ENCODE results near the gene BRWD1. TPM values are rescaled to one million over a fixed set of nuclear protein-coding genes. Genes with fewer than 3 reads are reported as not detected.

BRWD1 gene
- total RNA-seq, 2 experiments from 2014 or later = 53.2 to 61.7 TPM

DNA sequence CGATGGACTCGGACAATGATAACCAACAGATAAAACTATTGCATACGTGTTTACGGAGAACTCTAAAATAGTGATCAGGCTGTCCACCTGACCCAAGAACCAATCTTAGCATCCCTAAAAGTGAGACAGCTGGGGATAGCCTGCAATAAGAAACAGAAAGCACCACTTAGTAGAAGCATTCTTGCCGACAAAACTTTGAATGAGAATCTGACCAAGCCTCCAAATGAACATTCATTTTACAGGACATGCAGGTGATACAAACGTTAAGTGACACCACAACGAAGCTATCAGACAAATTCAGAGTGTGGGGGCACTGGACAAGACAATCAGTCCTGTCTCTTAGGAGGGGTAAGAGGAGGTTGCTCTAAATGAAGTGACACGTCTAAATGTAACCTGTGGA lies 131.4 kb downstream of the BRWD1 start:
- Histone ChIP-seq H4K20me1 (ENCODE audit: insufficient read depth, low read length) (no peaks in the 10 kb centered on the region), H3K79me2 (ENCODE audit: insufficient read depth, low read depth, low read length) (peaks cover 38% of the 10 kb centered on the region), H3K4me1 (ENCODE audit: insufficient read depth, low read length, poor library complexity, severe bottlenecking) (peaks cover 35% of the 10 kb centered on the region), H3K9me2 (ENCODE audit: insufficient read depth, low read length) (no peaks in the 10 kb centered on the region), H2AFZ (ENCODE audit: low read length) (peak overlapping the region; percentile 59; the same call in 1 of the 2 replicates), H3K9me3 (ENCODE audit: low read length) (no peaks in the 10 kb centered on the region), H3K4me2 (ENCODE audit: low read length) (peak overlapping the region; percentile 93), H3K27ac (ENCODE audit: low read depth, low read length, poor library complexity, severe bottlenecking) (peak overlapping the region; percentile 62), H3K4me3 (ENCODE audit: low read depth, low read length, poor library complexity, severe bottlenecking) (peak overlapping the region; percentile 96), H3K36me3 (ENCODE audit: insufficient read depth, low read length) (peaks cover 42% of the 10 kb centered on the region)
- TF ChIP-seq EZH2phosphoT487 (IDR thresholded peaks at IDR 0.05; ENCODE audit: borderline replicate concordance, low read depth, low read length) (no peak), CTCF (conservative IDR thresholded peaks at IDR 0.05; ENCODE audit: low read length) (no peak)
- BruUV-seq (replicated peaks) = no TSS peak
- CTCF ChIA-PET (ENCODE audit: unreplicated experiment) = interaction anchor here (0.9 kb wide), 1 partner anchor 168 kb away, joined by 4 read pairs; no protein-coding TSS in a partner anchor
- peak; percentile 21 for DNase-seq (ENCODE audit: low spot score)
- intact Hi-C loops (cut with micrococcal nuclease; ENCODE audit: unreplicated experiment) = loop anchor here (2.0 to 10.0 kb wide), 3 partner anchors 167 to 1817 kb away; partner anchors contain the start of genes DYRK1A and HMGN1
- POLR2A ChIA-PET = interaction anchor here (0.6 kb wide), 1 partner anchor 68 kb away, joined by 3 read pairs; no protein-coding TSS in a partner anchor

DNA sequence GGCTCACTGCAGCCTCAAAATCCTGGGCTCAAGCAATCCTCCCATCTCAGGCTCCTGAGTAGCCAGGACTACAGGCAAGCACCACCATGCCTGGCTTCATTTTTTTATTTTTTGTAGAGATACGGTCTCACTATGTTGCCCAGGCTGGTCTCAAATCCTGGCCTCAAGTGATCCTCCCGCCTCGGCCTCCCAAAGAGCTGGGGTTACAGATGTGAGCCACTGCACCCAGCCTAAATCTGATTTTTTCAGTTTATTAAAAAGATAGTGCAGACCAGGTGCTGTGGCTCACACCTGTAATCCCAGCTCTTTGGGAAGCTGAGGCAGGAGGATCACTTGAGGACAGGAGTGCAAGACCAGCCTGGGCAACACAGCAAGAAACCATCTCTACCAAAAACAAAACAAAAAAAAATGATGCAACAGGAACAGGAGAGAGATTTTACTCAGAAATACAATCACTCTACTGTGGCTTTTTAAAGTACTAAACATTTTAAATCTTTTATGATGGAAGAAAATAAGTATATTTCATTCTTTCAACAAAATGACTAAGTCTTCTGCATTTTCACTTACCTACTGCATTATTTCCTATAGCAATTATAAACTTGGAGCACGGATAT lies 132.1 kb downstream of the BRWD1 start:
- Histone ChIP-seq H3K4me1 (ENCODE audit: insufficient read depth, low read length, poor library complexity, severe bottlenecking) (peaks cover 35% of the 10 kb centered on the region), H3K9me3 (ENCODE audit: low read length) (no peaks in the 10 kb centered on the region), H3K79me2 (ENCODE audit: insufficient read depth, low read depth, low read length) (peaks cover 38% of the 10 kb centered on the region), H2AFZ (ENCODE audit: low read length) (no peak overlapping the region), H3K4me3 (ENCODE audit: low read depth, low read length, poor library complexity, severe bottlenecking) (peak overlapping the region; percentile 96), H3K4me2 (ENCODE audit: low read length) (peak overlapping the region; percentile 93), H3K27ac (ENCODE audit: low read depth, low read length, poor library complexity, severe bottlenecking) (no peak overlapping the region), H3K9me2 (ENCODE audit: insufficient read depth, low read length) (no peaks in the 10 kb centered on the region), H3K36me3 (ENCODE audit: insufficient read depth, low read length) (peaks cover 49% of the 10 kb centered on the region), H4K20me1 (ENCODE audit: insufficient read depth, low read length) (no peaks in the 10 kb centered on the region)
- ChIA-PET CTCF (ENCODE audit: unreplicated experiment) (interaction anchor here (0.9 kb wide), 1 partner anchor 169 kb away, joined by 4 read pairs; no protein-coding TSS in a partner anchor), POLR2A (interaction anchor here (0.6 kb wide), 2 partner anchors 69 to 268 kb away, joined by 3 read pairs; no protein-coding TSS in a partner anchor)
- intact Hi-C loops (cut with micrococcal nuclease; ENCODE audit: unreplicated experiment) = loop anchor here (2.0 to 10.0 kb wide), 2 partner anchors 263 to 1817 kb away; partner anchors contain the start of genes DYRK1A and LCA5L
- no peak for DNase-seq (ENCODE audit: low spot score)
- TF ChIP-seq CTCF (conservative IDR thresholded peaks at IDR 0.05; ENCODE audit: low read length) (no peak), EZH2phosphoT487 (IDR thresholded peaks at IDR 0.05; ENCODE audit: borderline replicate concordance, low read depth, low read length) (no peak)
- no TSS peak for BruUV-seq (replicated peaks)
